PC-9 (cell line): ENCODE data around the gene DPYSL3. TPM values are rescaled to one million over a fixed set of nuclear protein-coding genes. Genes with fewer than 3 reads are reported as not detected.

Experiments used
- BruUV-seq: library from RNA; stranded (reverse); fragments of 400-500 nt; replicated peaks from 2 replicates; lab custom pipeline; 2021; lab: Mats Ljungman, UMichigan
- CTCF ChIA-PET: fragments of 300-600 bp; sonication (Branson Sonifier 250); formaldehyde crosslinking; loops from one replicate; lab custom pipeline; 2022; ENCODE audit warnings: antibody characterized with exemption; lab: Charles Lee
- POLR2A ChIA-PET: fragments of 300-600 bp; sonication (Branson Sonifier 250); formaldehyde crosslinking; loops from one replicate; lab custom pipeline; 2022; ENCODE audit warnings: antibody characterized with exemption; ENCODE audit not compliant: unreplicated experiment; lab: Charles Lee
- DNase-seq, 2 experiments: peaks; one replicate each; pipeline versions ENCODE4 v3.0.0 to v3.0.0-alpha.2; 2015 to 2022; ENCODE audit warnings: mixed read lengths in 1 of 2
- H2AFZ ChIP-seq: fragments of 200-600 bp; sonication (generic); 2 replicates; pipeline ENCODE4 v1.8.1; 2017; ENCODE audit warnings: antibody characterized with exemption
- H3F3A ChIP-seq: fragments of 200-600 bp; sonication (generic); 2 replicates; pipeline ENCODE4 v1.8.1; 2017; ENCODE audit warnings: antibody characterized with exemption, mild to moderate bottlenecking, low read depth; ENCODE audit not compliant: insufficient read depth
- H3K27ac ChIP-seq: fragments of 200-600 bp; sonication (generic); 2 replicates; pipeline ENCODE4 v1.6.1; 2016; ENCODE audit warnings: mixed run types
- H3K27me3 ChIP-seq: fragments of 200-600 bp; sonication (generic); 2 replicates; pipeline ENCODE4 v1.6.1; 2016; ENCODE audit warnings: low read depth, mixed run types; ENCODE audit not compliant: insufficient read depth
- H3K36me3 ChIP-seq: fragments of 200-600 bp; sonication (generic); 2 replicates; pipeline ENCODE4 v1.6.1; 2016; ENCODE audit warnings: low read depth, mixed run types
- H3K4me1 ChIP-seq: fragments of 200-600 bp; sonication (generic); replicated peaks from 2 replicates; pipeline ENCODE4 v1.6.1; 2016; ENCODE audit warnings: mixed run types; ENCODE audit not compliant: insufficient read depth
- H3K4me2 ChIP-seq: fragments of 200-600 bp; sonication (generic); 2 replicates; pipeline ENCODE4 v1.6.1; 2017; ENCODE audit warnings: mixed run types
- H3K4me3 ChIP-seq: fragments of 200-600 bp; sonication (generic); 2 replicates; pipeline ENCODE4 v1.6.1; 2016; ENCODE audit warnings: mixed run types
- H3K79me2 ChIP-seq: fragments of 200-600 bp; sonication (generic); 2 replicates; pipeline ENCODE4 v1.6.1; 2017; ENCODE audit warnings: low read depth, mixed run types
- H3K9me2 ChIP-seq: fragments of 200-600 bp; sonication (generic); 2 replicates; pipeline ENCODE4 v1.8.1; 2017; ENCODE audit warnings: mild to moderate bottlenecking; ENCODE audit not compliant: insufficient read depth
- H3K9me3 ChIP-seq: fragments of 200-600 bp; sonication (generic); 2 replicates; pipeline ENCODE4 v1.8.1; 2016; ENCODE audit warnings: low read depth; ENCODE audit not compliant: insufficient read depth
- H4K20me1 ChIP-seq: fragments of 200-600 bp; sonication (generic); 2 replicates; pipeline ENCODE4 v1.8.1; 2017; ENCODE audit not compliant: insufficient read depth
- CTCF ChIP-seq: fragments of 200-600 bp; sonication (generic); conservative IDR thresholded peaks from 2 replicates; pipeline ENCODE4 v1.6.1; 2017; ENCODE audit warnings: mixed run types, antibody characterized with exemption, mild to moderate bottlenecking, moderate library complexity
- EZH2 ChIP-seq: fragments of 200-600 bp; sonication (generic); IDR thresholded peaks from 2 replicates; pipeline ENCODE4 v1.8.0; 2017; ENCODE audit warnings: antibody characterized with exemption, low read depth
- intact Hi-C: fragments of 100-400 bp; cut with micrococcal nuclease; formaldehyde crosslinking; loops from one replicate; pipeline ENCODE4 v1.10.0; 2022; ENCODE audit not compliant: unreplicated experiment
- total RNA-seq: library from RNA; stranded (reverse); gene quantifications from 2 replicates; pipeline ENCODE4 v1.2.3, GENCODE V29; 2021

The DPYSL3 gene
- total RNA-seq, 1 experiment from 2014 or later = 1.3 TPM

GRCh38 chr5:147461915-147462314 lies 48.0 kb downstream of the DPYSL3 start:
- H3K4me1 ChIP-seq = no peaks in the 10 kb centered on the region
- POLR2A ChIA-PET = no interaction called here
- H3K9me3 ChIP-seq = no peaks in the 10 kb centered on the region
- H3K4me3 ChIP-seq = no peak overlapping the region
- no peak overlapping the region for H3K27ac ChIP-seq
- H3K36me3 ChIP-seq = no peaks in the 10 kb centered on the region
- H3K9me2 ChIP-seq = no peaks in the 10 kb centered on the region
- intact Hi-C loops = no loop called here
- no peak overlapping the region for H3K4me2 ChIP-seq
- no peak overlapping the region for H2AFZ ChIP-seq
- BruUV-seq = no TSS peak
- H3F3A ChIP-seq = no peaks in the 10 kb centered on the region
- no peak for DNase-seq
- TF ChIP-seq CTCF = no peak
- no peak for TF ChIP-seq EZH2
- no peaks in the 10 kb centered on the region for H4K20me1 ChIP-seq
- CTCF ChIA-PET = no interaction called here
- no peaks in the 10 kb centered on the region; the same call in 1 of the 2 replicates for H3K27me3 ChIP-seq
- H3K79me2 ChIP-seq = no peaks in the 10 kb centered on the region

GRCh38 chr5:147460380-147460779 lies 49.5 kb downstream of the DPYSL3 start:
- Histone ChIP-seq H3K4me3 (no peak overlapping the region), H3K36me3 (no peaks in the 10 kb centered on the region), H3F3A (no peaks in the 10 kb centered on the region), H3K4me1 (no peaks in the 10 kb centered on the region), H4K20me1 (no peaks in the 10 kb centered on the region), H2AFZ (no peak overlapping the region), H3K9me3 (no peaks in the 10 kb centered on the region), H3K4me2 (no peak overlapping the region), H3K9me2 (no peaks in the 10 kb centered on the region), H3K27me3 (no peaks in the 10 kb centered on the region; the same call in 1 of the 2 replicates), H3K27ac (no peak overlapping the region), H3K79me2 (no peaks in the 10 kb centered on the region)
- BruUV-seq = no TSS peak
- no peak for TF ChIP-seq CTCF
- no peak for TF ChIP-seq EZH2
- POLR2A ChIA-PET = no interaction called here
- intact Hi-C loops = no loop called here
- DNase-seq = no peak
- CTCF ChIA-PET = no interaction called here

GRCh38 chr5:147458581-147458980 lies 51.3 kb downstream of the DPYSL3 start:
- intact Hi-C loops = no loop called here
- Histone ChIP-seq H3K9me3 (no peaks in the 10 kb centered on the region), H2AFZ (no peak overlapping the region), H3K4me3 (no peak overlapping the region), H3K36me3 (no peaks in the 10 kb centered on the region), H4K20me1 (no peaks in the 10 kb centered on the region), H3K27me3 (peaks cover 4% of the 10 kb centered on the region; the same call in 1 of the 2 replicates), H3K4me2 (no peak overlapping the region), H3K4me1 (no peaks in the 10 kb centered on the region), H3K27ac (no peak overlapping the region), H3K9me2 (no peaks in the 10 kb centered on the region), H3F3A (no peaks in the 10 kb centered on the region), H3K79me2 (no peaks in the 10 kb centered on the region)
- ChIA-PET POLR2A (no interaction called here), CTCF (interaction anchor here (0.6 kb wide), 1 partner anchor 45 kb away, joined by 3 read pairs; no protein-coding TSS in a partner anchor)
- no TSS peak for BruUV-seq
- no peak for TF ChIP-seq EZH2
- TF ChIP-seq CTCF = no peak
- DNase-seq = no peak
